Measurements from ENCODE around the gene IVNS1ABP.
"Not testable (repeated sequence)": the region's sequence is repeated elsewhere in the genome, so short reads cannot be mapped to it uniquely, and the experiment has no call there.

Gene IVNS1ABP

DNA sequence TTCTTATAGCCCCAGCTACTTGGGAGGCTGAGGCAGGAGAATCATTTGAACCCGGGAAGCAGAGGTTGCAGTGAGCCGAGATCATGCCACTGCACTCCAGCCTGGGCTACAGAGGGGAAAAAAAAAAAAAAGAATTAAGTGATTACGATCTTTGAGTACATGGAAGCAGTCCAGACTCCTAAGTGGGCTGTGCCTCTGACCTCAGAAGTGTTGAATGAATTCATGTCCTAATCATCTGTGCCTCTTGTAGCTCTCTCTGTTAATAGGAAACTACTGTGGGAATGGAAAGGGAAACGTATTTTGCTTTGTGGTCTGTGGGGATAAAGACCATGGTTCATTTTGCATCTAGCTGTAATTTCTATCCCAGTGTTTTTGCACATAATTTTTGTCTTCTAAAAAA, 8.4 kb upstream of the IVNS1ABP start:
- Histone ChIP-seq H3K9me3 (ENCODE audit: severe bottlenecking) (no peaks in the 10 kb centered on the region), H3K36me3 (no peaks in the 10 kb centered on the region), H3K27me3 (ENCODE audit: insufficient read depth, low read depth, severe bottlenecking) (no peaks in the 10 kb centered on the region), H3K27ac (no peak overlapping the region), H3K4me3 (ENCODE audit: low read depth, low read length) (no peak overlapping the region)
- TF ChIP-seq, protein P1, sequence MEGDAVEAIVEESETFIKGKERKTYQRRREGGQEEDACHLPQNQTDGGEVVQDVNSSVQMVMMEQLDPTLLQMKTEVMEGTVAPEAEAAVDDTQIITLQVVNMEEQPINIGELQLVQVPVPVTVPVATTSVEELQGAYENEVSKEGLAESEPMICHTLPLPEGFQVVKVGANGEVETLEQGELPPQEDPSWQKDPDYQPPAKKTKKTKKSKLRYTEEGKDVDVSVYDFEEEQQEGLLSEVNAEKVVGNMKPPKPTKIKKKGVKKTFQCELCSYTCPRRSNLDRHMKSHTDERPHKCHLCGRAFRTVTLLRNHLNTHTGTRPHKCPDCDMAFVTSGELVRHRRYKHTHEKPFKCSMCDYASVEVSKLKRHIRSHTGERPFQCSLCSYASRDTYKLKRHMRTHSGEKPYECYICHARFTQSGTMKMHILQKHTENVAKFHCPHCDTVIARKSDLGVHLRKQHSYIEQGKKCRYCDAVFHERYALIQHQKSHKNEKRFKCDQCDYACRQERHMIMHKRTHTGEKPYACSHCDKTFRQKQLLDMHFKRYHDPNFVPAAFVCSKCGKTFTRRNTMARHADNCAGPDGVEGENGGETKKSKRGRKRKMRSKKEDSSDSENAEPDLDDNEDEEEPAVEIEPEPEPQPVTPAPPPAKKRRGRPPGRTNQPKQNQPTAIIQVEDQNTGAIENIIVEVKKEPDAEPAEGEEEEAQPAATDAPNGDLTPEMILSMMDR (IDR thresholded peaks at IDR 0.05; ENCODE audit: low read depth, low read length): no peak
- DNase-seq: no peak

DNA sequence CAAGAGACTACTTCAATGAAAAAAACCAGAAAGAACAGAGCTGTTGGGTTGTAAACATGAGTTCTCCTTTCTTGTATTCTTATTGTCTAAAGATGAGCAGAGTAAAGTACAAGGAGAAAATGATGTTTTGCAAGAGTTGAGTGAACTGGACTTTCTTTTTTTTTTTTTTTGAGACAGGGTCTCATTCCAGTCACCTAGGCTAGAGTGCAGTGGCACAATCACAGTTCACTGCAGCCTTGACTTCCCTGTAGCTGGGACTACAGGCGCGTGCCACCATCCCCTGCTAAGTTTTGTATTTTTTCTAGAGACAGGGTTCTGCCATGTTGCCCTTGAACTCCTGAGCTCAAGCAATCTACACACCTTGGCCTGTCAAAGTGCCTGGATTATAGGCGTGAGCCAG, 7.1 kb upstream of the IVNS1ABP start:
- H3K9me3 ChIP-seq (ENCODE audit: severe bottlenecking): no peaks in the 10 kb centered on the region
- no peaks in the 10 kb centered on the region for H3K27me3 ChIP-seq (ENCODE audit: insufficient read depth, low read depth, severe bottlenecking)
- DNase-seq: no peak
- H3K36me3 ChIP-seq: no peaks in the 10 kb centered on the region
- H3K4me3 ChIP-seq (ENCODE audit: low read depth, low read length): no peak overlapping the region
- H3K27ac ChIP-seq: no peak overlapping the region
- TF ChIP-seq, protein P1 (IDR thresholded peaks at IDR 0.05; ENCODE audit: low read depth, low read length): no peak

DNA sequence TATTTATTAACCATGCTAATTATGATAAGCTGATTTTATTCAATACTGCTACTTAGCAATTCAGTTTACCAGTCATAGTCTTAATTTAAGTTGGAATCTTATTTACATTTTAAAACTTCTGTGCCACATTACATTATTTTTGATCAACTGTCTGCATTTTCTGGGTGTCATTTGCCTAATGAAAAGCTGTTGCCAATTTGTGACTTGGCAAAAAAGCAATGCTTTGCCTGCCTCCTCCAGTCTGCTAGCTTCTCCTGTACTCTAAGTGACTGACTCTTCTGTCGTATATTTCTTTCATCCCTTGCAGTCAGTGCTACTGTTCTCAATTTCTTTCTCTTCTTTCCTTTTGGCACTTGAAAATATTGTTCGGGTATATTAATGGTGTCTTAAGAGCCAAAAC, 5.6 kb upstream of the IVNS1ABP start:
- no peak for DNase-seq
- H3K27me3 ChIP-seq (ENCODE audit: insufficient read depth, low read depth, severe bottlenecking): no peaks in the 10 kb centered on the region
- no peak overlapping the region for H3K27ac ChIP-seq
- no peaks in the 10 kb centered on the region for H3K36me3 ChIP-seq
- no peak overlapping the region for H3K4me3 ChIP-seq (ENCODE audit: low read depth, low read length)
- TF ChIP-seq, protein P1 (IDR thresholded peaks at IDR 0.05; ENCODE audit: low read depth, low read length): no peak
- H3K9me3 ChIP-seq (ENCODE audit: severe bottlenecking): no peaks in the 10 kb centered on the region

DNA sequence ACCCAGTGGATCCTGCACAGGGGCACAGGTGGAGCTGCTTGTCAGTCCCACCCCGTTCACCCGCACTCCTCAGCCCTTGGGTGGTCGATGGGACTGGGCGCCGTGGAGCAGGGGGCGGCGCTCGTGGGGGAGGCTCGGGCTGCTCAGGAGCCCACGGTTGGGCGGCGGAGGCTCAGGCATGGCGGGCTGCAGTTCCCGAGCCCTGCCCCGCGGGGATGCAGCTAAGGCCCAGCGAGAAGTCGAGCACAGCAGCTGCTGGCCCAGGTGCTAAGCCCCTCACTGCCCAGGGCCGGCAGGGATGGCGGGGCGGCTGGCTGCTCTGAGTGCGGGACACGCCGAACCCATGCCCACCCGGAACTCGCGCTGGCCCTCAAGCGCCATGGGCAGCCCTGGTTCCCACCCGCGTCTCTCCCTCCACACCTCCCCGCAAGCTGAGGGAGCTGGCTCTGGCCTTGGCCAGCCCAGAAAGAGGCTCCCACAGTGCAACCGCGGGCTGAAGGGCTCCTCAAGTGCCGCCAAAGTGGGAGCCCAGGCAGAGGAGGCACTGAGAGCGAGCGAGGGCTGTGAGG, 4.7 kb upstream of the IVNS1ABP start:
- H3K36me3 ChIP-seq; DNase-seq; H3K9me3 ChIP-seq (ENCODE audit: severe bottlenecking); H3K27me3 ChIP-seq (ENCODE audit: insufficient read depth, low read depth, severe bottlenecking); H3K27ac ChIP-seq; H3K4me3 ChIP-seq (ENCODE audit: low read depth, low read length): not testable (repeated sequence)

DNA sequence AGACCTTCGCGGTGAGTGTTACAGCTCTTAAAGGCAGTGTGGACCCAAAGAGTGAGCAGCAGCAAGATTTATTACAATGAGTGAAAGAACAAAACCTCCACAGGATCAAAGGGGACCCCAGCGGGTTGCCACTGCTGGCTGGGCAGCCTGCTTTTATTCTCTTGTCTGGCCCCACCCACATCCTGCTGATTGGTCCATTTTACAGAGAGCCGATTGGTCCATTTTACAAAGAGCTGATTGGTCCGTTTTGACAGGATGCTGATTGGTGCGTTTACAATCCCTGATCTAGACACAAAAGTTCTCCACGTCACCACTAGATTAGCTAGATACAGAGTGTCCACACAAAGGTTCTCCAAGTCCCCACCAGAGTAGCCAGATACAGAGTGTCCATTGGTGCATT, 4.1 kb upstream of the IVNS1ABP start:
- H3K9me3 ChIP-seq (ENCODE audit: severe bottlenecking); H3K27me3 ChIP-seq (ENCODE audit: insufficient read depth, low read depth, severe bottlenecking); H3K27ac ChIP-seq; DNase-seq; H3K4me3 ChIP-seq (ENCODE audit: low read depth, low read length); H3K36me3 ChIP-seq: not testable (repeated sequence)

DNA sequence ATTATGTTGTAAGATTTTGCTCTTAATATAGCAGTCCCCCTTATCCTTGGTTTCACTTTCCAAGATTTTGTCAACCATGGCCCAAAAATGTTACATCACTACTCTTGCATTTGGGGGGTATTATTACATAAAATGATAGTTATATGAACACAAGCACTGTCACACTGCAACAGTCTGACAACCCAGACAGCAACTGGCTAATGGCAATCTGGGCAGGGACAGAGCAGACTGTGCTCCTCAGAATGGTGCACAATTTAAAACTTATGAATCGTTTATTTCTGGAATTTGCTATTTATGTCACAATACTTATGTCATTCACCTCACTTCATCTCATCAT, 2.1 kb upstream of the IVNS1ABP start:
- TF ChIP-seq, protein P1 (IDR thresholded peaks at IDR 0.05; ENCODE audit: low read depth, low read length): no peak
- H3K36me3 ChIP-seq: peaks cover 14% of the 10 kb centered on the region
- H3K4me3 ChIP-seq (ENCODE audit: low read depth, low read length): no peak overlapping the region
- no peak for DNase-seq
- no peaks in the 10 kb centered on the region for H3K27me3 ChIP-seq (ENCODE audit: insufficient read depth, low read depth, severe bottlenecking)
- no peaks in the 10 kb centered on the region for H3K9me3 ChIP-seq (ENCODE audit: severe bottlenecking)
- H3K27ac ChIP-seq: no peak overlapping the region

DNA sequence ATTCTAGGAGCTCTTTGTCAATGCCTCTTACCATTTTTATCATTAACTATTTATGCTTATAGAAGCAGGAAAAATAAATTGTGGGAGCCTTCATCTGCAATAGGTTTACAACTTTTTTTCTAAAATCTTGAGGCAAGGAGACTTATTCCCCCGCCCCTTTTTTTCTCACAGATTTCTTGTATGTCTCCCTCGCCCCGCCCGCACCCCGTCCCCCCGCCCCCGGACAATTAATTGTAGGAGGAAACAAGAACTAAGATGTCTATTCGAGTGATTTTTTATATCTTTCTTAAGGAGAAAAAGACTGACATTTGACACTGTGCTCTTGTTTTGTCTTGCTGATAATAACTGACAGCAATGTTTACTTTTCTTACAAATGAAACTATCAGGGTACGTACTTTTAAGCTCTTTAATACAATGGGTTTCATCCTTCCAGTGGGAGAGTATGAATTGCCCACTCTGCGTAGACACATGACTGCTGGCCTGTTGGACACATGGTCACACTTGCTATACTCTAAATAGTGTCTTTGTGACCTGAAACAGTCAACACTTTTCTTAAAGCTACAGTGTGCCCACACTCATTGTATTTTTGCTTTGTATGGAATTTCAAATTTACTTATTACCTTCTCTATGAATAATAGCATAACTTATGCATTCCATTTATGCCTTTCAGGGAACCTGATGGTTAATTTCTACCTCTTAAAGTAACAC, 1.5 kb upstream of the IVNS1ABP start:
- H3K36me3 ChIP-seq: peaks cover 14% of the 10 kb centered on the region
- H3K27me3 ChIP-seq (ENCODE audit: insufficient read depth, low read depth, severe bottlenecking): no peaks in the 10 kb centered on the region
- DNase-seq: no peak
- TF ChIP-seq, protein P1 (IDR thresholded peaks at IDR 0.05; ENCODE audit: low read depth, low read length): no peak
- H3K9me3 ChIP-seq (ENCODE audit: severe bottlenecking): no peaks in the 10 kb centered on the region
- no peak overlapping the region for H3K27ac ChIP-seq
- H3K4me3 ChIP-seq (ENCODE audit: low read depth, low read length): peak overlapping the region; percentile 74; the same call in 1 of the 2 replicates

Data from WERI-Rb-1 (cell line).